ENCODE results near the gene KRT35. TPM values are rescaled to one million over a fixed set of nuclear protein-coding genes. Genes with fewer than 3 reads are reported as not detected.

The KRT35 gene
- total RNA-seq, 1 experiment from 2014 or later: not detected

DNA sequence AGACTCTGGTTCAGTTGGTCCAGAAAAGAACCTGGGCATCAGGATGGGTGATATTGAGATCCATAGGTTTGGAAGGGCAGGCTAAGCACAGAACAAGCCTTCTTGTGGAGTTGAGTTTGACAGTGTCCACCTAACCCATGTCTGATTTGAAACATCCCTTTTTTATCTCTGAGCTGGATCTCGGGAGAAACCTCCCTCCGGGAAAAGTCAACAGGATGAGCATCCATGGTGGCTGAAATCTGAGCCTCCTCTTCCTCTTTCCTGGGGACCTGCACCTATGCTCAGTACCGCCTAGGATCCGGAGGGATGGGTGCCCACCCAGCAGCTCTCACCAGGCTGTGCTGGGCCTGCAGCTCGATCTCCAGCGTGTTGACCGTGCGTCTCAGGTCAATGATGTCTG lies 17.2 kb downstream of the KRT35 start:
- H2AFZ ChIP-seq (ENCODE audit: low read length): no peak overlapping the region
- H3K4me3 ChIP-seq (ENCODE audit: low read length): no peak overlapping the region
- no peaks in the 10 kb centered on the region for H3K27me3 ChIP-seq (ENCODE audit: low read length)
- H3K4me1 ChIP-seq (ENCODE audit: low read length): no peaks in the 10 kb centered on the region
- no peaks in the 10 kb centered on the region for H3K79me2 ChIP-seq (ENCODE audit: low read length)
- H3K27ac ChIP-seq (ENCODE audit: low read length): no peak overlapping the region
- H3K9me3 ChIP-seq (ENCODE audit: low read length): no peaks in the 10 kb centered on the region
- no peaks in the 10 kb centered on the region for H3K36me3 ChIP-seq (ENCODE audit: insufficient read depth, low read length)
- no peaks in the 10 kb centered on the region for H3K9me2 ChIP-seq (replicated peaks; ENCODE audit: insufficient read depth, low read length)
- no peak overlapping the region for H3K4me2 ChIP-seq (ENCODE audit: low read depth, low read length, poor library complexity, severe bottlenecking)
- DNase-seq: no peak
- no peaks in the 10 kb centered on the region for H4K20me1 ChIP-seq (ENCODE audit: insufficient read depth, low read depth, low read length)
- no peak overlapping the region for H3K9ac ChIP-seq (ENCODE audit: low read length)

DNA sequence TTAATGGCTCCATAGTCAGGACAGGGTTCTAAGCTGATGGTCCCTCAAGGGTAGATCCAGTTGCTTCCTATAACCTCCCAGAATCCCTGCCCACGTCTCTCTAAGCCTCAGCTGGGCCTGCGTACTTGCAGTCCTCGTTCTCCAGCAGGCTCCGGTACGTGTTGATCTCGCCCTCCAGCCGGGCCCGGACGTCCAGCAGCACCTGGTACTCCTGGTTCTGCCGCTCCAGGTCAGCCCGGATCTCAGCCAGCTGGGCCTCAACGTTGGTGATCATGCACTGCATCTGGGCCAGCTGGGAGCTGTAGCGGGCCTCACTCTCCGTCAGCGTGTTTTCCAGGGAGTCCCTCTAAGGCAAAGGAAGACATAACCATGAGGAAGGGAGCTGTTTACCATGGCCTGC lies 18.2 kb downstream of the KRT35 start:
- no peaks in the 10 kb centered on the region for H3K4me1 ChIP-seq (ENCODE audit: low read length)
- no peaks in the 10 kb centered on the region for H3K9me2 ChIP-seq (replicated peaks; ENCODE audit: insufficient read depth, low read length)
- H3K27ac ChIP-seq (ENCODE audit: low read length): no peak overlapping the region
- DNase-seq: no peak
- H3K9ac ChIP-seq (ENCODE audit: low read length): no peak overlapping the region
- H3K36me3 ChIP-seq (ENCODE audit: insufficient read depth, low read length): no peaks in the 10 kb centered on the region
- no peaks in the 10 kb centered on the region for H3K27me3 ChIP-seq (ENCODE audit: low read length)
- H4K20me1 ChIP-seq (ENCODE audit: insufficient read depth, low read depth, low read length): no peaks in the 10 kb centered on the region
- no peaks in the 10 kb centered on the region for H3K9me3 ChIP-seq (ENCODE audit: low read length)
- H3K4me3 ChIP-seq (ENCODE audit: low read length): no peak overlapping the region
- no peak overlapping the region for H3K4me2 ChIP-seq (ENCODE audit: low read depth, low read length, poor library complexity, severe bottlenecking)
- no peak overlapping the region for H2AFZ ChIP-seq (ENCODE audit: low read length)
- H3K79me2 ChIP-seq (ENCODE audit: low read length): no peaks in the 10 kb centered on the region

DNA sequence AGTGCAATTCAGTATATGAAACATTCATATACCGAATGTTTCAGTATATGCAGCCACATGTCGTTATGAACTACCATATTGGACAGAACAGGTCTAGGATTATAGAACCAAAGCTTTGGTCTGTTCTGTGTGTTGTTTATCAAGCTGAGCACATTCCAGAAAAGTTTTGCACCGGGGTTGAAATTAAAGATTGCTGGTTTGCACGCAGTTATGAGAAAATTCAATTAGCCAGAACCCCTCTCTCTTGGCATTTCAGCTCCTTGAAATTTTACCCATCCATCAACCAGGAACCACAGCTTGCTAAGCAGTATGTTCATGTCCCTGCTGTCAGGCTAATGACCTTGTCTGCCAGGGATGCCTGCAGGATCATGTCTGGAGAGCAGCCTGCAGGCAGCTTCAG lies 23.3 kb downstream of the KRT35 start:
- Histone ChIP-seq H3K36me3 (ENCODE audit: insufficient read depth, low read length) (no peaks in the 10 kb centered on the region), H3K4me2 (ENCODE audit: low read depth, low read length, poor library complexity, severe bottlenecking) (no peak overlapping the region), H3K27ac (ENCODE audit: low read length) (no peak overlapping the region), H3K4me1 (ENCODE audit: low read length) (no peaks in the 10 kb centered on the region), H3K79me2 (ENCODE audit: low read length) (no peaks in the 10 kb centered on the region), H3K4me3 (ENCODE audit: low read length) (no peak overlapping the region), H3K27me3 (ENCODE audit: low read length) (no peaks in the 10 kb centered on the region), H3K9me3 (ENCODE audit: low read length) (no peaks in the 10 kb centered on the region), H4K20me1 (ENCODE audit: insufficient read depth, low read depth, low read length) (no peaks in the 10 kb centered on the region), H3K9ac (ENCODE audit: low read length) (no peak overlapping the region), H2AFZ (ENCODE audit: low read length) (no peak overlapping the region), H3K9me2 (replicated peaks; ENCODE audit: insufficient read depth, low read length) (no peaks in the 10 kb centered on the region)
- no peak for DNase-seq

DNA sequence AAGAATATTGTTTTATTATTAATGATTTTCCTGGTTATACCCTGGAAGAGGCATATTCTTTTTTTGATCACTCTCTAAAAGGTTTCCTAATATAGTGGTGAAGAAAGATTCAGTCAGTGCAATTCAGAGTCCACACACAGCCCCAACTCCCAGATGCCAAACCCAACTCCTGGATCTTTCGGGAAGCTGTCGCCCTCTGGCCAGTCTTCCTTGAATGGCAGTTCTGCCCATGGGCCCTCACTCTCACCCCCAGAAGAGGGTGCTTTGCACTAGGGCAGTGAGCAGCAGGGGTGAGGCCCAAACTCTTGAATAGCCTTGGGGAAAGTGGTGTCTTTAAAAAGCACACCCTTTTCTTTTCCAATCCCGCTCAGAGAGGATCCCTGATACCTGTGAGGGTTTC lies 24.7 kb downstream of the KRT35 start:
- Histone ChIP-seq H3K9me2 (replicated peaks; ENCODE audit: insufficient read depth, low read length) (no peaks in the 10 kb centered on the region), H3K4me3 (ENCODE audit: low read length) (no peak overlapping the region), H2AFZ (ENCODE audit: low read length) (no peak overlapping the region), H4K20me1 (ENCODE audit: insufficient read depth, low read depth, low read length) (no peaks in the 10 kb centered on the region), H3K27ac (ENCODE audit: low read length) (no peak overlapping the region), H3K4me2 (ENCODE audit: low read depth, low read length, poor library complexity, severe bottlenecking) (no peak overlapping the region), H3K4me1 (ENCODE audit: low read length) (no peaks in the 10 kb centered on the region), H3K9ac (ENCODE audit: low read length) (no peak overlapping the region), H3K27me3 (ENCODE audit: low read length) (no peaks in the 10 kb centered on the region), H3K9me3 (ENCODE audit: low read length) (no peaks in the 10 kb centered on the region), H3K79me2 (ENCODE audit: low read length) (no peaks in the 10 kb centered on the region), H3K36me3 (ENCODE audit: insufficient read depth, low read length) (no peaks in the 10 kb centered on the region)
- no peak for DNase-seq

DNA sequence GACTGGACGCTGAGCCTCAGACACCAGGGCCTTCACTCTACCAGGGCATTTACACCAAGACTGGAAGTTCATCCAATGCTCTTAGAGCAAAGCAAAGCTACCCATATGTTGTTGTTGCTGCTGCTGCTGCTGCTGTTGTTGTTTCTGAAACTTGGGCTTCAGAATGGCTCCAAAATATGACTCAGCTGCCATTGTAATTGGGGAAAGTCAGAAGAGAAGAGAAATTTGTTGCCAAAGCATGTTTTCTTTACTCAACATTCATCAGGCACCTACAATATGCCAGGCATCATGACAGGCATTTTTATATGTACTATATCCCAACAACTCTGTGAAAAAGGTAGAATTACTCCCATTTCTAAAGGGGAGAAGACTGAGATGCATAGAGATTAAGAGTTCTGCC lies 25.7 kb downstream of the KRT35 start:
- H3K9me3 ChIP-seq (ENCODE audit: low read length): no peaks in the 10 kb centered on the region
- no peaks in the 10 kb centered on the region for H3K4me1 ChIP-seq (ENCODE audit: low read length)
- no peak overlapping the region for H3K9ac ChIP-seq (ENCODE audit: low read length)
- DNase-seq: no peak
- no peaks in the 10 kb centered on the region for H3K9me2 ChIP-seq (replicated peaks; ENCODE audit: insufficient read depth, low read length)
- H4K20me1 ChIP-seq (ENCODE audit: insufficient read depth, low read depth, low read length): no peaks in the 10 kb centered on the region
- H3K27me3 ChIP-seq (ENCODE audit: low read length): no peaks in the 10 kb centered on the region
- no peaks in the 10 kb centered on the region for H3K79me2 ChIP-seq (ENCODE audit: low read length)
- no peak overlapping the region for H2AFZ ChIP-seq (ENCODE audit: low read length)
- no peaks in the 10 kb centered on the region for H3K36me3 ChIP-seq (ENCODE audit: insufficient read depth, low read length)
- H3K4me2 ChIP-seq (ENCODE audit: low read depth, low read length, poor library complexity, severe bottlenecking): no peak overlapping the region
- no peak overlapping the region for H3K4me3 ChIP-seq (ENCODE audit: low read length)
- no peak overlapping the region for H3K27ac ChIP-seq (ENCODE audit: low read length)

DNA sequence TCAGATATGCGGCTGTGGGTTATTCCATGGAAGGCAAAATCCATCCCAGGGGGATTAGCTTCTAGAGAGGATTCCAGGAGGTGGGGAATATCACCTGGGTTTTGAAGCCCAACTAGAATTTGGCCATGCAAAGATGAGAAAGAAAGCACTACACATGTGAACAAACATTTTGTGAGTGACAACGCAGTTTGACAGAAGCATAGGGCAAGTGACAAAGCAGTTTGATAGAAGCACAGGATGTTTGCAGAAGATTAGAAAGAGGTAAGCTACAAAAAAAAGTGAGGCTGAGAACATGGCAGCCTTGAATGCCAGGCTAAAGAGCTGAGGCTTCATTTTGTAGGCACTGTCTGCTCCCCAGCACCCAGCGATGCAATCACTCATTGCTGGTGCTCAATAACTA lies 27.9 kb downstream of the KRT35 start:
- Histone ChIP-seq H3K36me3 (ENCODE audit: insufficient read depth, low read length) (no peaks in the 10 kb centered on the region), H4K20me1 (ENCODE audit: insufficient read depth, low read depth, low read length) (no peaks in the 10 kb centered on the region)

DNA sequence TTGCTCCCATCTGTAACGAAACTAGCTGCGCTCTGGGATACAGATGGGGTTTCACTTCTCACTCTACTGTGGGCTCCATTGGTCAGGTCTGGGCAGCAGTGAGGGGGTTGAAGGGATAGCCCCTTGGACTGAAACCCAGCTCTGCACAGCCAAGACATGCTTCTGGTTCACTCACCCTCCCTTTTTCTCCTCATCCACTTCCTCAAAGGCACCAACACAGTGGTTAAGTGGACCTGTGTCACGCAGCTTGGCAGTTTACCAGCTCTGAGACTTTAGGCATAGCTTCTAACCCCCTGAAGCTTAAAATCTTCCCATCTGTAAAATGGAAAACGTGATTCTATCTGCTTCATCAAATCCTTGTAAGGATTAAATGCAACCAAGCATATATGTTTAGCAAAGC lies 28.7 kb downstream of the KRT35 start:
- H3K27me3 ChIP-seq (ENCODE audit: low read length): no peaks in the 10 kb centered on the region
- H3K4me3 ChIP-seq (ENCODE audit: low read length): no peak overlapping the region
- no peak overlapping the region for H3K4me2 ChIP-seq (ENCODE audit: low read depth, low read length, poor library complexity, severe bottlenecking)
- no peaks in the 10 kb centered on the region for H3K4me1 ChIP-seq (ENCODE audit: low read length)
- H3K27ac ChIP-seq (ENCODE audit: low read length): no peak overlapping the region
- no peaks in the 10 kb centered on the region for H3K9me3 ChIP-seq (ENCODE audit: low read length)
- H2AFZ ChIP-seq (ENCODE audit: low read length): no peak overlapping the region
- no peak overlapping the region for H3K9ac ChIP-seq (ENCODE audit: low read length)
- H4K20me1 ChIP-seq (ENCODE audit: insufficient read depth, low read depth, low read length): no peaks in the 10 kb centered on the region
- H3K36me3 ChIP-seq (ENCODE audit: insufficient read depth, low read length): no peaks in the 10 kb centered on the region
- H3K79me2 ChIP-seq (ENCODE audit: low read length): no peaks in the 10 kb centered on the region
- no peaks in the 10 kb centered on the region for H3K9me2 ChIP-seq (replicated peaks; ENCODE audit: insufficient read depth, low read length)
- no peak for DNase-seq

More for the DNA sequence above, 27.9 kb downstream of the KRT35 start:
- H2AFZ ChIP-seq (ENCODE audit: low read length): no peak overlapping the region
- H3K4me3 ChIP-seq (ENCODE audit: low read length): no peak overlapping the region
- no peaks in the 10 kb centered on the region for H3K4me1 ChIP-seq (ENCODE audit: low read length)
- no peaks in the 10 kb centered on the region for H3K9me3 ChIP-seq (ENCODE audit: low read length)
- no peak overlapping the region for H3K4me2 ChIP-seq (ENCODE audit: low read depth, low read length, poor library complexity, severe bottlenecking)
- no peak overlapping the region for H3K27ac ChIP-seq (ENCODE audit: low read length)
- H3K9ac ChIP-seq (ENCODE audit: low read length): no peak overlapping the region
- no peaks in the 10 kb centered on the region for H3K9me2 ChIP-seq (replicated peaks; ENCODE audit: insufficient read depth, low read length)
- no peaks in the 10 kb centered on the region for H3K27me3 ChIP-seq (ENCODE audit: low read length)
- no peak for DNase-seq
- H3K79me2 ChIP-seq (ENCODE audit: low read length): no peaks in the 10 kb centered on the region

DNA sequence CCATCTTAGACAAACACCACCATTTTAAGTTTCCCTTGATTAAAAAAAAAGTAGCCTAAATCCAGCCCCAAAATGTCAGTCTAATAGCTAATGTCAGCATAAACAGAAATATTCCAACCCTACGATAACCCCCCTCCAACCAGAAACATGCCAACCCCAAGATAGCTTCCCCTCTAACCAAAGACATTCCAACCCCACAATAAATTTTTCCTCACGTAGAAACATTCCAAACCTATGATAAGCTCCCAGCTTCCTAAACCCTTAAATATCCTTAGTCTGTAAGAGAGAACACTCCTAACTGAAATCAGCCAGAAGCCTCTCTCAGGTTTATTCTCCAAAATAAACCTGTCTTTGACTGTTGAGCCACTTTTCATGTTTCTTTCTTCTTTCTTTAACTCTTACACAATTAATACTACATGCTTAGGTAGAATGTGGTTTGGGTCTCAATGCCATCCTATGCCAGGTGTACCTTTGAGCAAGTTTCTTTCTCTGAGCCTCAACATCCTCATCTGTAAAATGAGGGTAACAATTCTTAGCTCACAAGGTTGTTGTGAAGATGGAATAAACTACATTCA lies 29.7 kb downstream of the KRT35 start:
- no peak overlapping the region for H2AFZ ChIP-seq (ENCODE audit: low read length)
- H3K9me3 ChIP-seq (ENCODE audit: low read length): no peaks in the 10 kb centered on the region
- no peaks in the 10 kb centered on the region for H3K27me3 ChIP-seq (ENCODE audit: low read length)
- H3K9me2 ChIP-seq (replicated peaks; ENCODE audit: insufficient read depth, low read length): no peaks in the 10 kb centered on the region
- no peak overlapping the region for H3K9ac ChIP-seq (ENCODE audit: low read length)
- H4K20me1 ChIP-seq (ENCODE audit: insufficient read depth, low read depth, low read length): no peaks in the 10 kb centered on the region
- H3K36me3 ChIP-seq (ENCODE audit: insufficient read depth, low read length): no peaks in the 10 kb centered on the region
- H3K4me3 ChIP-seq (ENCODE audit: low read length): no peak overlapping the region
- H3K79me2 ChIP-seq (ENCODE audit: low read length): no peaks in the 10 kb centered on the region
- no peak overlapping the region for H3K27ac ChIP-seq (ENCODE audit: low read length)
- no peak for DNase-seq
- H3K4me1 ChIP-seq (ENCODE audit: low read length): no peaks in the 10 kb centered on the region
- no peak overlapping the region for H3K4me2 ChIP-seq (ENCODE audit: low read depth, low read length, poor library complexity, severe bottlenecking)

DNA sequence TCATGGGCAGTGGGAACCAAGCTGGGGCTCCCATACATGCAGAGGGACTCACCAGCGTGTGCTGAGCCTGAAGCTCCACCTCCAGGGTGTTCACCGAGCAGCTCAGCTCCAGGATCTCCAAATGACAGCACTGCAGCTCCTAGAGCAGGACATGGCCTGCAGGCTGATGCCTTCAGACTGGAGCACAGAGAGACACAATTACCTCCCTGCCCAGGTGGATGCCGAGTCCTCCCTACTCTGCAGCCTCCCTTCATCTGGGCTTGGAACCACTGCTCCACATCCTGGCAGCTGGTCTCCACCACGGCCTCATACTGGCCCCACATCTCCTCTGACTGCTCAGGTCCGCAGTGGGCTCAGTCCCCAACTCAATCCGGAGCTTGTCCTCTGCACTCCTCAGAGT lies 31.9 kb downstream of the KRT35 start:
- Histone ChIP-seq H3K9me2 (replicated peaks; ENCODE audit: insufficient read depth, low read length) (no peaks in the 10 kb centered on the region), H3K36me3 (ENCODE audit: insufficient read depth, low read length) (no peaks in the 10 kb centered on the region), H2AFZ (ENCODE audit: low read length) (no peak overlapping the region), H3K9me3 (ENCODE audit: low read length) (no peaks in the 10 kb centered on the region), H3K4me3 (ENCODE audit: low read length) (no peak overlapping the region), H3K79me2 (ENCODE audit: low read length) (no peaks in the 10 kb centered on the region), H4K20me1 (ENCODE audit: insufficient read depth, low read depth, low read length) (no peaks in the 10 kb centered on the region), H3K27me3 (ENCODE audit: low read length) (no peaks in the 10 kb centered on the region), H3K4me2 (ENCODE audit: low read depth, low read length, poor library complexity, severe bottlenecking) (no peak overlapping the region), H3K9ac (ENCODE audit: low read length) (no peak overlapping the region), H3K27ac (ENCODE audit: low read length) (no peak overlapping the region), H3K4me1 (ENCODE audit: low read length) (no peaks in the 10 kb centered on the region)
- no peak for DNase-seq

All from Karpas-422 (cell line).